ENCODE measurements around the gene PEAK3. TPM values are rescaled to one million over a fixed set of nuclear protein-coding genes. Genes with fewer than 3 reads are reported as not detected.

Gene PEAK3
- total and polyA plus RNA-seq, 9 of the 15 experiments (the other 6 are each of a cell fraction or from before 2014, with no cell fraction given), result 0.07 to 0.40 TPM; not detected in 7

GRCh38 chr19:2273356-2274184 is 8.4 kb downstream of the PEAK3 start (continued):
- TF ChIP-seq HDAC2 (IDR thresholded peaks at IDR 0.05) (no peak), XRCC3 (IDR thresholded peaks at IDR 0.05) (no peak), SP2 (IDR thresholded peaks at IDR 0.05; ENCODE audit: extremely low read depth, low read depth, low read length, poor library complexity, severe bottlenecking) (no peak), CREM (IDR thresholded peaks at IDR 0.05; ENCODE audit: low read depth) (peak; percentile 72; the same call in 1 of the 2 replicates), ZNF398 (CRISPR knock-in tag; IDR thresholded peaks at IDR 0.05) (no peak), ZNF184 (CRISPR knock-in tag; IDR thresholded peaks at IDR 0.05) (no peak), FOS (IDR thresholded peaks at IDR 0.05; ENCODE audit: extremely low read depth, insufficient read length) (no peak), MEF2A (IDR thresholded peaks at IDR 0.05; ENCODE audit: control insufficient read depth, low read depth, low read length) (no peak), ZNF609 (CRISPR knock-in tag; IDR thresholded peaks at IDR 0.05; ENCODE audit: borderline replicate concordance) (no peak), CTBP1 (IDR thresholded peaks at IDR 0.05; ENCODE audit: borderline replicate concordance) (peak; percentile 83; the same call in 1 of the 2 replicates), MLX (CRISPR knock-in tag; conservative IDR thresholded peaks at IDR 0.05) (0 out of 4 replicates have a peak, but pooled peaks of 1 of the 2 experiments have one; percentile 55), BRD4 (IDR thresholded peaks at IDR 0.05) (no peak), SMARCB1 (IDR thresholded peaks at IDR 0.05; ENCODE audit: insufficient read length, low read depth) (no peak), PHF20 (IDR thresholded peaks at IDR 0.05; ENCODE audit: partially characterized antibody) (peak; percentile 31), ZNF174 (CRISPR knock-in tag; IDR thresholded peaks at IDR 0.05) (no peak), ZBTB5 (IDR thresholded peaks at IDR 0.05) (no peak), ZNF586 (CRISPR knock-in tag; conservative IDR thresholded peaks at IDR 0.05) (no peak), GATAD2B (IDR thresholded peaks at IDR 0.05; ENCODE audit: borderline replicate concordance) (peak; percentile 52; the same call in 1 of the 2 replicates)
